Upper lobe of left lung (tissue), 6 donors: ENCODE measurements around the gene UNCX. TPM values are rescaled to one million over a fixed set of nuclear protein-coding genes. Genes with fewer than 3 reads are reported as not detected.

Source experiments
- ATAC-seq, 2 donors: fragments of 200-7000 bp; cut with Tn5 transposase; one replicate each; pipeline ENCODE4 v1.9.1; 2022; ENCODE audit warnings: mild to moderate bottlenecking in 2 of 2, moderate library complexity in 2 of 2; ENCODE audit not compliant: low FRiP score in 2 of 2
- DNase-seq, 2 donors: peaks; one replicate each; pipeline ENCODE4 v3.0.0-alpha.2; 2019 to 2020
- H3K27ac ChIP-seq, 4 donors: fragments of 200-600 bp; sonication (generic); one replicate each; pipeline ENCODE4 v1.5.1; 2016 to 2019
- H3K27me3 ChIP-seq, 4 donors: fragments of 200-600 bp; sonication (generic); one replicate each; pipeline ENCODE4 v1.5.1; 2017 to 2019
- H3K36me3 ChIP-seq, 4 donors: fragments of 200-600 bp; sonication (generic); one replicate each; pipeline ENCODE4 v1.5.1; 2016 to 2019
- H3K4me1 ChIP-seq, 4 donors: fragments of 200-600 bp; sonication (generic); one replicate each; pipeline ENCODE4 v1.5.1; 2018 to 2019
- H3K4me3 ChIP-seq, 4 donors: fragments of 200-600 bp; sonication (generic); one replicate each; pipeline ENCODE4 v1.5.1; 2017 to 2019; ENCODE audit warnings: mild to moderate bottlenecking in 2 of 4, moderate library complexity in 1 of 4
- H3K9me3 ChIP-seq, 4 donors: fragments of 200-600 bp; sonication (generic); one replicate each; pipeline ENCODE4 v1.5.1; 2018 to 2019
- EP300 ChIP-seq, 4 donors: sonication (generic); formaldehyde crosslinking; IDR thresholded peaks; one replicate each; pipeline ENCODE4 v1.5.1; 2017; ENCODE audit warnings: antibody characterized with exemption in 4 of 4, control low read depth in 2 of 4
- POLR2A ChIP-seq, 4 donors: fragments of 450-650 bp; IDR thresholded peaks; one replicate each; pipeline ENCODE4 v1.5.1; 2016 to 2017; ENCODE audit warnings: antibody characterized with exemption in 4 of 4, mild to moderate bottlenecking in 2 of 4
- POLR2AphosphoS5 ChIP-seq, 2 donors: sonication (generic); formaldehyde crosslinking; IDR thresholded peaks; one replicate each; pipeline ENCODE4 v1.5.1; 2017; ENCODE audit warnings: antibody characterized with exemption in 2 of 2
- WGBS, 2 donors: methylation state at CpG; one replicate each; pipeline ENCODE4 v1.1.5; 2017 to 2018; 5-methylcytosine and 5-hydroxymethylcytosine counted together
- total RNA-seq, 6 donors: library from RNA; depleted of rRNA in 4 of 6; stranded (reverse); fragments of >200 nt in 4 of 6; gene quantifications; one replicate each; pipeline versions ENCODE4 v1.1.0 to v1.2.1, GENCODE V29; 2016 to 2021
- TF ChIP-seq, protein P1 (sequence below), 6 experiments: fragments of 450-650 bp in 4 of 6; fragments of 200-600 bp in 2 of 6; sonication (generic) in 2 of 6; IDR thresholded peaks; one replicate each; pipeline ENCODE4 v1.5.1; 2016 to 2019; ENCODE audit warnings: antibody characterized with exemption in 6 of 6
- donor health status: DM: no; HTN: no; CAD: no; lungs with moderate emphysema.
- donor health status: DM: no; HTN: yes; CAD: no; lungs with severe emphysema.

Gene UNCX
- total RNA-seq, 6 donors from 2014 or later = not detected

DNA sequence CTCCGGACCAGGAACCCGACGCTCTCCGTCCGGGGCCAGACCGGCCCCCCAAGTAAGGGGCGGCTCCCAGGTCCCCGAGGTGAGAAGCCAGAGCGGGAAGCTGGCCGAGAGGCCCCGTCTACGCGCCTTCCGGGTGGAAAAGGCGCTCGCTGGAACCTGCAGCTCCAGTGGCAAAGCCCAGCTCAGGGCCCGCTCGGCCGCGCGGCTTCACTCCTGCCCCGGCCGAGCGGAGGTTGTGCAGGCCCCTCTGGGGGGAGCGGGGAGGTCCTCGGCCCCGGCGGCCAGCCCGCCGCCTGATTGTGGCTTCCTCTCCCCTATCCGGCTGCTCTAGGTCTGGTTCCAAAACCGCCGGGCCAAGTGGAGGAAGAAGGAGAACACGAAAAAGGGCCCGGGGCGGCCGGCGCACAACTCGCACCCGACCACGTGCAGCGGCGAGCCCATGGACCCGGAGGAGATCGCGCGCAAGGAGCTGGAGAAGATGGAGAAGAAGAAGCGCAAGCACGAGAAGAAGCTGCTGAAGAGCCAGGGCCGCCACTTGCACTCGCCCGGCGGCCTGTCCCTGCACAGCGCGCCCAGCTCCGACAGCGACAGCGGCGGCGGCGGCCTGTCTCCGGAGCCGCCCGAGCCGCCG lies 2.9 kb downstream of the UNCX start:
- DNase-seq = peak in 1 of 2 donors; percentile 75
- H3K27me3 ChIP-seq = peaks cover 3 to 91% (median 68%) of the 10 kb centered on the region in 4 donors
- no peaks in the 10 kb centered on the region for H3K9me3 ChIP-seq
- no peak overlapping the region for H3K4me3 ChIP-seq
- H3K4me1 ChIP-seq = peaks cover 6 to 53% (median 13%) of the 10 kb centered on the region in 4 donors
- no peaks in the 10 kb centered on the region for H3K36me3 ChIP-seq
- no peak for TF ChIP-seq POLR2A (IDR thresholded peaks at IDR 0.05)
- no peak for TF ChIP-seq POLR2AphosphoS5 (IDR thresholded peaks at IDR 0.05)
- TF ChIP-seq, protein P1, sequence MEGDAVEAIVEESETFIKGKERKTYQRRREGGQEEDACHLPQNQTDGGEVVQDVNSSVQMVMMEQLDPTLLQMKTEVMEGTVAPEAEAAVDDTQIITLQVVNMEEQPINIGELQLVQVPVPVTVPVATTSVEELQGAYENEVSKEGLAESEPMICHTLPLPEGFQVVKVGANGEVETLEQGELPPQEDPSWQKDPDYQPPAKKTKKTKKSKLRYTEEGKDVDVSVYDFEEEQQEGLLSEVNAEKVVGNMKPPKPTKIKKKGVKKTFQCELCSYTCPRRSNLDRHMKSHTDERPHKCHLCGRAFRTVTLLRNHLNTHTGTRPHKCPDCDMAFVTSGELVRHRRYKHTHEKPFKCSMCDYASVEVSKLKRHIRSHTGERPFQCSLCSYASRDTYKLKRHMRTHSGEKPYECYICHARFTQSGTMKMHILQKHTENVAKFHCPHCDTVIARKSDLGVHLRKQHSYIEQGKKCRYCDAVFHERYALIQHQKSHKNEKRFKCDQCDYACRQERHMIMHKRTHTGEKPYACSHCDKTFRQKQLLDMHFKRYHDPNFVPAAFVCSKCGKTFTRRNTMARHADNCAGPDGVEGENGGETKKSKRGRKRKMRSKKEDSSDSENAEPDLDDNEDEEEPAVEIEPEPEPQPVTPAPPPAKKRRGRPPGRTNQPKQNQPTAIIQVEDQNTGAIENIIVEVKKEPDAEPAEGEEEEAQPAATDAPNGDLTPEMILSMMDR (IDR thresholded peaks at IDR 0.05) = no peak
- TF ChIP-seq EP300 (IDR thresholded peaks at IDR 0.05) = no peak
- no peak overlapping the region for H3K27ac ChIP-seq
- 4% methylated on average over 43 to 52 of the region's 66 CpGs for WGBS, 2 donors
- no peak for ATAC-seq

DNA sequence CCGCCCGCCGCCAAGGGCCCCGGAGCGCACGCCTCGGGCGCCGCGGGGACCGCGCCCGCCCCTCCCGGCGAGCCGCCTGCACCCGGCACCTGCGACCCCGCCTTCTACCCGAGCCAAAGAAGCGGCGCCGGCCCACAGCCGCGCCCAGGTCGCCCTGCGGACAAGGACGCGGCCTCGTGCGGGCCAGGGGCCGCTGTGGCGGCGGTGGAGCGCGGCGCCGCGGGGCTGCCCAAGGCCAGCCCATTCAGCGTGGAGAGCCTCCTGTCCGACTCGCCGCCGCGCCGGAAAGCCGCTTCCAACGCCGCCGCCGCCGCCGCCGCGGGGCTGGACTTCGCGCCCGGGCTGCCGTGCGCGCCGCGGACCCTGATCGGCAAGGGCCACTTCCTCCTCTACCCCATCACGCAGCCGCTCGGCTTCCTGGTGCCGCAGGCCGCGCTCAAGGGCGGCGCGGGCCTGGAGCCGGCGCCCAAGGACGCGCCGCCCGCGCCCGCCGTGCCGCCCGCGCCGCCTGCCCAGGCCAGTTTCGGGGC lies 3.5 kb downstream of the UNCX start:
- no peak overlapping the region for H3K4me3 ChIP-seq
- DNase-seq (no peak), ATAC-seq (no peak)
- peaks cover 6 to 52% (median 13%) of the 10 kb centered on the region in 4 donors for H3K4me1 ChIP-seq
- 30% methylated on average over 2 of the region's 87 CpGs; no CpG with 5 or more reads in 1 of the 2 donors for WGBS, 2 donors
- no peaks in the 10 kb centered on the region for H3K9me3 ChIP-seq
- TF ChIP-seq POLR2A (IDR thresholded peaks at IDR 0.05) = no peak
- no peaks in the 10 kb centered on the region for H3K36me3 ChIP-seq
- H3K27ac ChIP-seq = no peak overlapping the region
- H3K27me3 ChIP-seq = peaks cover 3 to 91% (median 69%) of the 10 kb centered on the region in 4 donors

DNA sequence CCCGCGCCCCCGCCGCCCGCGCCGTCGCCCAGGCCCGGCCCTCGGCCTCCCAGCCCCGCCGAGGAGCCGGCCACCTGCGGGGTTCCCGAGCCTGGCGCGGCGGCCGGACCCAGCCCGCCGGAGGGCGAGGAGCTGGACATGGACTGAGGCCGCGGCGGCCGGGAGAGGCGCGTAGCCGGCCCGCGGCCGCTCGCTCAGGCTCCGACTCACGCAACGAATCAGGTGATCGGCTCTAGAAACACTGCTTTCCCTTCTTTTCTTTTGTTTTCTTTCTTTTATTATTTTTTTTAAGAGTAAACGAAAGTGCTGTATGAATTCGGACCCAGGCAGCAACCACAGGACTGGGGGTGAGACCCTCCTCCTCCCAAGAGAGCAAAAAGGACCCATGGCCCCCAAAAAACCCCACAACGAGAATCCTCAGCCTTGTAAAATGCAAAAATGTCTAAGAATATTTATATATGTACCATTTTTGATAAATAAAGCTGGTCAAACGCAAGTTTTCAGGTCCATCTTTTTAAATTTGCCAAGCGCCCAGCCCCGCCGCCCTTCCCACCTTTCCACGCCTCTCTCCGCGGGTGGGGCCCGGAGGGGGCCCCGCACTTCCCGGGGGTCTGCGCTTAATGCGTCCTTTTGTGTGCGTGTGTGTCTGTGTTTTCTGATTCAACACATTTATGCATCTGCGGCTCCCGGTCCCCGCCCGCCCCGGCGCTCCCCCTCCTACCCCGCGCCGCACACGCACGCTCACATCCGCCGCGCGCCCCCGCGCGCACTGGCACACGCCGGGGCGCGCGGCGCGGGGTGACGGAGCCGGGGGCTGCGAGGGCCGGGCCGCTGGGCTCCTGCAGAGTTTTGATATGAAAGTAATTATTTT lies 4.4 kb downstream of the UNCX start:
- TF ChIP-seq, protein P1 (IDR thresholded peaks at IDR 0.05) = no peak
- TF ChIP-seq POLR2AphosphoS5 (IDR thresholded peaks at IDR 0.05) (no peak), POLR2A (IDR thresholded peaks at IDR 0.05) (no peak), EP300 (IDR thresholded peaks at IDR 0.05) (no peak)
- 4 to 5% methylated on average over 39 to 70 of the region's 83 CpGs for WGBS, 2 donors
- DNase-seq (peak in 1 of 2 donors; percentile 73), ATAC-seq (no peak)
- no peak overlapping the region for H3K27ac ChIP-seq
- no peak overlapping the region for H3K4me3 ChIP-seq
- H3K27me3 ChIP-seq = peaks cover 4 to 91% (median 69%) of the 10 kb centered on the region in 4 donors
- peaks cover 6 to 55% (median 13%) of the 10 kb centered on the region in 4 donors for H3K4me1 ChIP-seq
- H3K9me3 ChIP-seq = no peaks in the 10 kb centered on the region
- H3K36me3 ChIP-seq = no peaks in the 10 kb centered on the region

DNA sequence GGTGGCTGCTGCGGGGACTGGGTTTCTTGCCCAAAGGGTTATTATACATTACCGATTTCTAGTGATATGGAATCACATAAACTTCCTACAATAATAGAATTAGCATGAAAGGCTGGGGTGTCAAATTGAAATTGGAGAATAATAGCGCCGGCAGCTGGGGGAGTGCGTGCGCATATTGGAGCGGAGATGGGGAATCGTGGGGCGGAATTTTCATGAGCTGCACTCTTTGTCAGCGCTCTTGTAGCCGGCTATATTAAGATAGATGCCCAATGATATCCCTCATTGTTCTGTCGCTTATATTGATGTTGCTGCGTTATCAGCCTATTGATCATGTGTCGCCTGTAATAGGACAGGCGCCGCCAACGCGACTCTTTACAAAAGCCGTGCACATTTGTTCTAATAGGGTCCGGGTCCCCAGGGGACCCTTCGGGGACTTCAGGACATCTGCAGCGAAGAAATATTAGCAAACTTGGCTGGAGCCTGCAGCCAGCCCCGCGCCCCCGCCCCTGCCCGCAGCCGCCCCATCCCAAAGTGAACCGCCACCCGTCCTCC lies 5.1 kb downstream of the UNCX start:
- Histone ChIP-seq H3K27ac (no peak overlapping the region), H3K4me1 (peaks cover 6 to 55% (median 16%) of the 10 kb centered on the region in 4 donors), H3K27me3 (peaks cover 4 to 93% (median 73%) of the 10 kb centered on the region in 4 donors), H3K9me3 (no peaks in the 10 kb centered on the region), H3K36me3 (no peaks in the 10 kb centered on the region), H3K4me3 (no peak overlapping the region)
- ATAC-seq = no peak
- TF ChIP-seq EP300 (IDR thresholded peaks at IDR 0.05) (no peak), POLR2AphosphoS5 (IDR thresholded peaks at IDR 0.05) (no peak), POLR2A (IDR thresholded peaks at IDR 0.05) (no peak)
- TF ChIP-seq, protein P1 (IDR thresholded peaks at IDR 0.05) = no peak
- no peak for DNase-seq
- 10 to 12% methylated on average over 23 to 25 of the region's 29 CpGs for WGBS, 2 donors

DNA sequence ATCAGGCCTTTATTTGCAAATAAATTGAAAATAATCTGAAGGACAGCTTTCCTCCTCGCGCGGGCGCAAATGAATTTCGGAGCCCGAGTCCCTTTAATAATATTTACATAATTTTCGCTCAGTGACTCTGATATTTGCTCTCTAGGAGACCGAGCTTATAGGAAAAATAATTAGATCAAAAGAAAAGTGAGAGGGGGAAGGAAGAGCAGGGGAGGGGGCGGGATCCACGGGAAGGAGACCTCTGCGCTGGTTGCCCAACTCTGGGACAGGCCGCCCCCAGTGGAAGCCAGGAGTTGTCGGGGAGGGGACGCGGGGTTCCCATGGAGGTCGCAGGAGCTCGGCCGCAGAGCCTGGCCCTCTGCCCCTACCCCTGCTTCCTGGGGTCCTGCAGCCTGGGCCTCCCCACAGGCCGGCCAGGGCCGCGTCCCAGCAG lies 5.8 kb downstream of the UNCX start:
- Histone ChIP-seq H3K4me3 (no peak overlapping the region), H3K4me1 (peaks cover 6 to 50% (median 16%) of the 10 kb centered on the region in 4 donors), H3K27ac (no peak overlapping the region), H3K36me3 (no peaks in the 10 kb centered on the region), H3K27me3 (peaks cover 4 to 93% (median 71%) of the 10 kb centered on the region in 4 donors), H3K9me3 (no peaks in the 10 kb centered on the region)
- no peak for TF ChIP-seq EP300 (IDR thresholded peaks at IDR 0.05)
- TF ChIP-seq, protein P1 (IDR thresholded peaks at IDR 0.05) = no peak
- no peak for TF ChIP-seq POLR2AphosphoS5 (IDR thresholded peaks at IDR 0.05)
- WGBS, 2 donors = 11 to 12% methylated on average over 14 to 21 of the region's 21 CpGs
- ATAC-seq (no peak), DNase-seq (no peak)
